A549 (cell line): ENCODE data around the gene FLVCR1. TPM values are rescaled to one million over a fixed set of nuclear protein-coding genes. Genes with fewer than 3 reads are reported as not detected.
"Not testable (repeated sequence)": the region's sequence is repeated elsewhere in the genome, so short reads cannot be mapped to it uniquely, and the experiment has no call there.

Experiments used
- ATAC-seq, 2 experiments: fragments of 200-7000 bp in 1 of 2; fragments of >200 bp in 1 of 2; cut with Nextera tagmentation in 1 of 2; cut with Tn5 transposase in 1 of 2; 3 replicates each; pipeline versions ENCODE4 v1.8.0 to v1.9.1; 2018 to 2020; ENCODE audit warnings: mild to moderate bottlenecking in 1 of 2, moderate library complexity in 1 of 2
- CTCF ChIA-PET: fragments of 300-600 bp; sonication (Branson Sonifier 250); formaldehyde crosslinking; extraction: SDS; loops from one replicate; lab custom pipeline; 2021; ENCODE audit warnings: antibody characterized with exemption, inconsistent platforms; lab: Yijun Ruan, JAX
- POLR2A ChIA-PET: fragments of 350-600 bp; formaldehyde crosslinking; extraction: SDS; loops from one replicate; lab custom pipeline; 2021; ENCODE audit warnings: antibody characterized with exemption, inconsistent platforms; lab: Yijun Ruan, JAX
- DNase-seq, 2 experiments: peaks; one replicate each; pipeline versions ENCODE4 v3.0.0 to v3.0.0-alpha.2; 2011 to 2016; ENCODE audit warnings: low read depth in 1 of 2, low spot score in 1 of 2
- FAIRE-seq: peaks from 2 replicates; lab custom pipeline; 2011; peaks lifted over from hg19 to GRCh38; lab: Jason Lieb, UNC
- H3K27ac ChIP-seq, 2 experiments: fragments of >200 bp; sonication (Bioruptor Twin); formaldehyde crosslinking; 3 replicates each; pipeline ENCODE4 v1.5.1; 2016 to 2017
- H3K4me1 ChIP-seq: fragments of >200 bp; sonication (Bioruptor Twin); formaldehyde crosslinking; 3 replicates; pipeline ENCODE4 v1.6.1; 2016
- H3K4me2 ChIP-seq: fragments of >200 bp; sonication (Bioruptor Twin); formaldehyde crosslinking; 3 replicates; pipeline ENCODE4 v1.6.1; 2016
- H3K4me3 ChIP-seq: fragments of >200 bp; sonication (Bioruptor Twin); formaldehyde crosslinking; 3 replicates; pipeline ENCODE4 v1.5.1; 2016
- H3K9me3 ChIP-seq: fragments of >200 bp; sonication (Bioruptor Twin); formaldehyde crosslinking; 3 replicates; pipeline ENCODE4 v1.6.1; 2016
- CBX8 ChIP-seq: fragments of 200-600 bp; sonication (generic); IDR thresholded peaks from 2 replicates; pipeline ENCODE4 v1.6.1; 2016
- CHD2 ChIP-seq: fragments of 150-350 bp; IDR thresholded peaks from 2 replicates; pipeline ENCODE4 v1.6.1; 2014; ENCODE audit warnings: low read length; ENCODE audit not compliant: partially characterized antibody
- EHF ChIP-seq: fragments of 250-450 bp; sonication (Bioruptor Pico); IDR thresholded peaks from 2 replicates; pipeline ENCODE4 v1.5.0; 2020; ENCODE audit warnings: mild to moderate bottlenecking
- EHMT2 ChIP-seq: fragments of 200-600 bp; sonication (generic); IDR thresholded peaks from 2 replicates; pipeline ENCODE4 v1.6.1; 2016; ENCODE audit warnings: antibody characterized with exemption, low read depth, mild to moderate bottlenecking, moderate library complexity
- FOSB ChIP-seq: fragments of 250-450 bp; sonication (Bioruptor Pico); IDR thresholded peaks from 2 replicates; pipeline ENCODE4 v1.5.0; 2020; ENCODE audit warnings: mild to moderate bottlenecking, moderate library complexity
- NR3C1 ChIP-seq: fragments of >200 bp; sonication (Bioruptor Twin); formaldehyde crosslinking; IDR thresholded peaks from 3 replicates; pipeline ENCODE4 v1.6.1; 2017
- POLR2A ChIP-seq: IDR thresholded peaks from 2 replicates; pipeline ENCODE4 v1.6.1; 2012; ENCODE audit warnings: mild to moderate bottlenecking, low read length
- RARB ChIP-seq: fragments of 250-450 bp; sonication (Bioruptor Pico); IDR thresholded peaks from 2 replicates; pipeline ENCODE4 v1.8.0; 2021; ENCODE audit warnings: mild to moderate bottlenecking, moderate library complexity
- RCOR1 ChIP-seq: fragments of 150-350 bp; IDR thresholded peaks from 2 replicates; pipeline ENCODE4 v1.6.1; 2014; ENCODE audit warnings: antibody characterized with exemption, low read length, low read depth
- SMC3 ChIP-seq: fragments of >200 bp; sonication (Bioruptor Twin); formaldehyde crosslinking; IDR thresholded peaks from 3 replicates; pipeline ENCODE4 v1.6.1; 2018; ENCODE audit warnings: inconsistent platforms
- TFCP2L1 ChIP-seq: fragments of 250-450 bp; sonication (Bioruptor Pico); IDR thresholded peaks from 2 replicates; pipeline ENCODE4 v1.5.0; 2021; ENCODE audit warnings: mild to moderate bottlenecking
- WGBS: methylation state at CpG from one replicate; pipeline ENCODE4 v1.1.6; 2017; ENCODE audit errors: missing lambda C conversion rate; 5-methylcytosine and 5-hydroxymethylcytosine counted together
- polyA plus RNA-seq, 4 experiments: library from polyadenylated mRNA; depleted of rRNA in 3 of 4; stranded (reverse); fragments of >200 nt; fragmentation: RNase III in 1 of 4; extraction: RNeasy Plus Mini Kit Qiagen cat#74134 plus additional on column Dnase treatment in 1 of 4; gene quantifications; 2 replicates in 3 of 4; 3 replicates in 1 of 4; pipeline ENCODE4 v1.2.3, GENCODE V29; 2011 to 2017
- TF ChIP-seq, protein P1 (sequence below): fragments of >200 bp; sonication (Bioruptor Twin); formaldehyde crosslinking; IDR thresholded peaks from 3 replicates; pipeline ENCODE4 v1.6.1; 2016
- TF ChIP-seq, protein P2 (sequence below): fragments of 250-450 bp; sonication (Bioruptor Pico); IDR thresholded peaks from 2 replicates; pipeline ENCODE4 v1.5.0; 2020; ENCODE audit warnings: low read depth, mild to moderate bottlenecking, moderate library complexity
- TF ChIP-seq, protein P3 (sequence below): fragments of 250-450 bp; sonication (Bioruptor Pico); IDR thresholded peaks from 2 replicates; pipeline ENCODE4 v1.5.0; 2021; ENCODE audit warnings: mild to moderate bottlenecking, moderate library complexity, borderline replicate concordance
- TF ChIP-seq, protein P4 (sequence below): IDR thresholded peaks from 2 replicates; pipeline ENCODE4 v1.6.1; 2012

FLVCR1 gene
- polyA plus RNA-seq, 2 of the 4 experiments (the other 2 are of a cell fraction) = 14.9 to 15.4 TPM

DNA sequence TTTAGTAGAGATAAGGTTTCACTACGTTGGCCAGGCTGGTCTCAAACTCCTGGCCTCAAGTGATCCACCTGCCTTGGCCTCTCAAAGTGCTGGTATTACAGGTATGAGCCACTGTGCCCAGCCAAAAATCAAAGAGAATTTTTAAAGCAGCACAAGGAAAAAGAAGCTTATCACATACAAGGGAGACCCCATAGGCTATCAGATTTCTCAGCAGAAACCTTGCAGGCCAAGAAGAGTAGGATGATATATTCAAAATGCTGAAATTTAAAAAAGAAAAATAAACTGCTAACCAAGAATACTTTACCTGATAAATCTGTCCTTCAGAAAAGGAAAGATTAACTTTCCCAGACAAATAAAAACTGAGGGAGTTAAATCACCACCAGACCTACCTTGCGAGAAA lies 43.2 kb downstream of the FLVCR1 start:
- peaks cover 44% of the 10 kb centered on the region for H3K9me3 ChIP-seq
- ChIA-PET CTCF (interaction anchor here (0.5 to 1.1 kb wide), 5 partner anchors 8 to 353 kb away, joined by 3 to 5 read pairs (median 3); partner anchors contain the start of gene FLVCR1), POLR2A (no interaction called here)
- TF ChIP-seq, protein P1, sequence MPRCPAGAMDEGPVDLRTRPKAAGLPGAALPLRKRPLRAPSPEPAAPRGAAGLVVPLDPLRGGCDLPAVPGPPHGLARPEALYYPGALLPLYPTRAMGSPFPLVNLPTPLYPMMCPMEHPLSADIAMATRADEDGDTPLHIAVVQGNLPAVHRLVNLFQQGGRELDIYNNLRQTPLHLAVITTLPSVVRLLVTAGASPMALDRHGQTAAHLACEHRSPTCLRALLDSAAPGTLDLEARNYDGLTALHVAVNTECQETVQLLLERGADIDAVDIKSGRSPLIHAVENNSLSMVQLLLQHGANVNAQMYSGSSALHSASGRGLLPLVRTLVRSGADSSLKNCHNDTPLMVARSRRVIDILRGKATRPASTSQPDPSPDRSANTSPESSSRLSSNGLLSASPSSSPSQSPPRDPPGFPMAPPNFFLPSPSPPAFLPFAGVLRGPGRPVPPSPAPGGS = no peak
- 61% methylated on average over 2 of the region's 2 CpGs for WGBS
- no peak overlapping the region for H3K4me2 ChIP-seq
- H3K4me1 ChIP-seq = no peaks in the 10 kb centered on the region
- no peak overlapping the region for H3K4me3 ChIP-seq
- DNase-seq (no peak), ATAC-seq (no peak), FAIRE-seq (no peak)
- H3K27ac ChIP-seq = no peak overlapping the region

DNA sequence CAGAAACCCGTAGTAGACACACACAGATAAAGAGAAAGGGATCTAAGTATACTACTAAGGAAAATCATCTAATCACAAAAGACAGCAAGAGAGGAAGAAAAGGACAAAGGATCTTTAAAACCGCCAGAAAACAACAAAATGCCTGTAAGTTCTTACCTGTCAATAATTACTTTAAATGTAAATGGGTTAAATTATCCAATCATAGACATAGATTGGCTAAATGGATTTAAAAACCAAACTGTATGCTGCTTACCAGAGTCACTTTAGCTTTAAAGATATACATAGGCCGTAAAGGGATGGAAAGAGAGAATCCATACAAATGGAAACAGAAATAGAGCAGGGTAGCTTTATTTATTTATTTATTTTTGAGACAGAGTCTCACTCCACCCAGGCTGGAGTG lies 44.0 kb downstream of the FLVCR1 start:
- ChIA-PET POLR2A (no interaction called here), CTCF (interaction anchor here (1.0 to 1.2 kb wide), 3 partner anchors 9 to 44 kb away, joined by 3 to 5 read pairs (median 3); partner anchors contain the start of gene FLVCR1)
- no peaks in the 10 kb centered on the region for H3K4me1 ChIP-seq
- H3K27ac ChIP-seq = no peak overlapping the region
- no peak overlapping the region for H3K4me2 ChIP-seq
- DNase-seq = no peak
- H3K4me3 ChIP-seq = no peak overlapping the region
- TF ChIP-seq NR3C1 = no peak
- TF ChIP-seq EHF (CRISPR knock-in tag) = no peak
- TF ChIP-seq RARB (CRISPR knock-in tag) = no peak
- no peak for TF ChIP-seq EHMT2
- TF ChIP-seq FOSB = no peak
- H3K9me3 ChIP-seq = peaks cover 44% of the 10 kb centered on the region
- 69% methylated on average over 3 of the region's 3 CpGs for whole genome bisulfite sequencing
- FAIRE-seq = no peak
- no peak for ATAC-seq

DNA sequence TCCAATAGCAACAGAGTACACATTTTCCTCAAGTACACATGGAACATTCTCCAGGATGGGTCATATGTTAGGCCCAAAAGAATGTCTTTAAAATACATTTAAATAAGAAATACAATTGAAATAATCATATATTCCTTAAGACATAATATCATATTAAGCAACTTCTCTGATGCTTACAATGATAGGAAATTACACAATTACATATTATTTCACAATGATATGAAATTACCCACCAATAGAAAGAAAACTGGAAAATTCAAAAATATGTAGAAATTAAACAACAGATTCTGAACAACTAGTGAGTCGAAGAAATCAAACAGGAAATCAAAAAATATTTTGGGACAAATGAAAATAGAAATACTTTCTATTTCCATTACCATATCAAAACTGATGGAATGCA lies 45.6 kb downstream of the FLVCR1 start:
- no peak overlapping the region for H3K4me3 ChIP-seq
- 85% methylated on average over 1 of the region's 1 CpG for WGBS
- TF ChIP-seq, protein P2, sequence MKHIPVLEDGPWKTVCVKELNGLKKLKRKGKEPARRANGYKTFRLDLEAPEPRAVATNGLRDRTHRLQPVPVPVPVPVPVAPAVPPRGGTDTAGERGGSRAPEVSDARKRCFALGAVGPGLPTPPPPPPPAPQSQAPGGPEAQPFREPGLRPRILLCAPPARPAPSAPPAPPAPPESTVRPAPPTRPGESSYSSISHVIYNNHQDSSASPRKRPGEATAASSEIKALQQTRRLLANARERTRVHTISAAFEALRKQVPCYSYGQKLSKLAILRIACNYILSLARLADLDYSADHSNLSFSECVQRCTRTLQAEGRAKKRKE (CRISPR knock-in tag) = no peak
- TF ChIP-seq RCOR1 = no peak
- TF ChIP-seq, protein P3, sequence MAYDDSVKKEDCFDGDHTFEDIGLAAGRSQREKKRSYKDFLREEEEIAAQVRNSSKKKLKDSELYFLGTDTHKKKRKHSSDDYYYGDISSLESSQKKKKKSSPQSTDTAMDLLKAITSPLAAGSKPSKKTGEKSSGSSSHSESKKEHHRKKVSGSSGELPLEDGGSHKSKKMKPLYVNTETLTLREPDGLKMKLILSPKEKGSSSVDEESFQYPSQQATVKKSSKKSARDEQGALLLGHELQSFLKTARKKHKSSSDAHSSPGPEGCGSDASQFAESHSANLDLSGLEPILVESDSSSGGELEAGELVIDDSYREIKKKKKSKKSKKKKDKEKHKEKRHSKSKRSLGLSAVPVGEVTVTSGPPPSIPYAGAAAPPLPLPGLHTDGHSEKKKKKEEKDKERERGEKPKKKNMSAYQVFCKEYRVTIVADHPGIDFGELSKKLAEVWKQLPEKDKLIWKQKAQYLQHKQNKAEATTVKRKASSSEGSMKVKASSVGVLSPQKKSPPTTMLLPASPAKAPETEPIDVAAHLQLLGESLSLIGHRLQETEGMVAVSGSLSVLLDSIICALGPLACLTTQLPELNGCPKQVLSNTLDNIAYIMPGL (CRISPR knock-in tag) = no peak
- no peak for TF ChIP-seq CBX8
- TF ChIP-seq CHD2 = no peak
- TF ChIP-seq EHMT2 = no peak
- TF ChIP-seq POLR2A = no peak
- ChIA-PET CTCF (no interaction called here), POLR2A (no interaction called here)
- no peaks in the 10 kb centered on the region for H3K4me1 ChIP-seq
- H3K4me2 ChIP-seq = no peak overlapping the region
- DNase-seq (no peak), FAIRE-seq (no peak), ATAC-seq (no peak)
- H3K27ac ChIP-seq = no peak overlapping the region
- peaks cover 44% of the 10 kb centered on the region for H3K9me3 ChIP-seq

DNA sequence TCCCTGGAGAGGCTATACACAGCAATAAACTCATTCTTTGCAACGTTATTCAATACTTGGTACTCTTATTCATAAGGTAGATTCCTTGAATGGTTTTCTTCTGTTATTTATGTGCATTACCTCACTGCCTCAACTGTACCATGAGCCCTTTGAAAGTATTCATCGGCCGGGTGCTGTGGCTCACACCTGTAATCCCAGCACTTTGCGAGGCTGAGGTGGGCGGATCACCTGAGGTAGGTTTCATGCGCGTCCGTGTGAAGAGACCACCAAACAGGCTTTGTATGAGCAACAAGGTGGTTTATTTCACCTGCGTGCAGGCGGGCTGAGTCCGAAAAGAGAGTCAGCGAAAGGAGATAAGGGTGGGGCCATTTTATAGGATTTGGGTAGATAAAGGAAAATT lies 50.0 kb downstream of the FLVCR1 start:
- DNase-seq, FAIRE-seq, H3K4me3 ChIP-seq, H3K4me1 ChIP-seq, CTCF ChIA-PET, POLR2A ChIA-PET, H3K27ac ChIP-seq, ATAC-seq, H3K4me2 ChIP-seq: not testable (repeated sequence)
- peaks cover 10% of the 10 kb centered on the region; the same call in 1 of the 3 replicates for H3K9me3 ChIP-seq
- 88% methylated on average over 12 of the region's 12 CpGs for whole genome bisulfite sequencing

DNA sequence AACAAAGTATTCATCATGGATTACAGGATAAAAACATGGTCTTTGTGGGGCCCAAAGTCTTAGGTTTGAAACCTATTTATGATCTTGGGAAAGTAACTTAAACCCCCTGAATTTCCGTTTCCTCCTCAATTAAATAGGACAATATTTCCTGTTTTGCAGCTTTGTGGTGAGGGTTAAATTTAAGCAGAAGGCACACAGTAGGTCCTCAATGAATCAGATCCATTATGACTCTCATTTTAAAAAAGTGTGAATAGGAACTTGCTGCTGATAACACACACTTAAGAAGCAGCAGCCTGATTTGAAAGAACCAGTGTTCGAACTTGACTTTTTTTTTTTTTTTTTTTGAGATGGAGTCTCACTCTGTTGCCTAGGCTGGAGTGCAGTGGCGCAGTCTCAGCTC lies 50.9 kb downstream of the FLVCR1 start:
- H3K27ac ChIP-seq = no peak overlapping the region
- 95% methylated on average over 3 of the region's 3 CpGs for WGBS
- POLR2A ChIA-PET = interaction anchor here (0.6 kb wide), 1 partner anchor 210 kb away, joined by 5 read pairs; no protein-coding TSS in a partner anchor
- TF ChIP-seq, protein P4, sequence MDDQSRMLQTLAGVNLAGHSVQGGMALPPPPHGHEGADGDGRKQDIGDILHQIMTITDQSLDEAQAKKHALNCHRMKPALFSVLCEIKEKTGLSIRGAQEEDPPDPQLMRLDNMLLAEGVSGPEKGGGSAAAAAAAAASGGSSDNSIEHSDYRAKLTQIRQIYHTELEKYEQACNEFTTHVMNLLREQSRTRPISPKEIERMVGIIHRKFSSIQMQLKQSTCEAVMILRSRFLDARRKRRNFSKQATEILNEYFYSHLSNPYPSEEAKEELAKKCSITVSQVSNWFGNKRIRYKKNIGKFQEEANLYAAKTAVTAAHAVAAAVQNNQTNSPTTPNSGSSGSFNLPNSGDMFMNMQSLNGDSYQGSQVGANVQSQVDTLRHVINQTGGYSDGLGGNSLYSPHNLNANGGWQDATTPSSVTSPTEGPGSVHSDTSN = no peak
- TF ChIP-seq SMC3 (no peak), TFCP2L1 (CRISPR knock-in tag) (no peak)
- H3K4me2 ChIP-seq = no peak overlapping the region
- no peak for ATAC-seq
- no peak for FAIRE-seq
- peaks cover 10% of the 10 kb centered on the region; the same call in 1 of the 3 replicates for H3K9me3 ChIP-seq
- CTCF ChIA-PET = no interaction called here
- no peak overlapping the region for H3K4me3 ChIP-seq
- peaks cover 6% of the 10 kb centered on the region; the same call in 2 of the 3 replicates for H3K4me1 ChIP-seq
- no peak for DNase-seq
